Muscle layer of colon (tissue), 2 donors: Measurements from ENCODE around the gene METTL3.

Experiments used
- H3K27ac ChIP-seq: one replicate; pipeline ENCODE4 v1.7.0; 2013; ENCODE audit warnings: low read depth, mild to moderate bottlenecking, low read length, moderate library complexity
- H3K27me3 ChIP-seq, 2 donors: one replicate each; pipeline ENCODE4 v1.7.0; 2013; ENCODE audit warnings: low read length in 2 of 2, mild to moderate bottlenecking in 2 of 2; ENCODE audit not compliant: insufficient read depth in 2 of 2, control insufficient read depth in 1 of 2
- H3K36me3 ChIP-seq: one replicate; pipeline ENCODE4 v1.7.0; 2013; ENCODE audit warnings: mild to moderate bottlenecking, low read length; ENCODE audit not compliant: insufficient read depth
- H3K4me1 ChIP-seq: one replicate; pipeline ENCODE4 v1.7.0; 2013; ENCODE audit warnings: mild to moderate bottlenecking, low read length; ENCODE audit not compliant: insufficient read depth
- H3K4me3 ChIP-seq, 2 donors: one replicate each; pipeline ENCODE4 v1.7.0; 2013; ENCODE audit warnings: low read length in 2 of 2, low read depth in 1 of 2, mild to moderate bottlenecking in 1 of 2, moderate library complexity in 1 of 2
- H3K9ac ChIP-seq: one replicate; pipeline ENCODE4 v1.7.0; 2013; ENCODE audit warnings: low read length
- H3K9me3 ChIP-seq: one replicate; pipeline ENCODE4 v1.7.0; 2013; ENCODE audit warnings: mild to moderate bottlenecking, low read length
- donor health status: abdominal sarcoma.
- donor health status: Adenocarcinoma of cecum.

Gene METTL3

DNA sequence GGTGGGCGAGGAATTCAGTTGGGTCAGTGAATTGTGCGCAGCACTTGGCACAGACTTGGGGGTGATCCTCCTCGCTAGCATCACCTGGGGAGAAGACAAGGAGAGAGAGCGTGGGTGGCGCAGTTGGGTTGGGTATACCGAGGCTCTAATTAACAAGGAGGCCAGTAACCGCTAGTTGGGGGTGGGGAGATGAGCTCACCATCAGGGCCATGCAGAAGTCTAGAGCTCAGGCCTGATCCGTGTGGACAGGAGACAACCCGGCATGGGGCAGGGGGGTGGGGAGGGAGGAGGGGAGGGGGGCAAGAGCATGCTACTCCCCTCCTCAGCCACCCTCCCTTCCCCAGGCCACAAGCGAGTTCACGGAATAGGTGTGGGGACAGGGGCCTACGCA is 14.4 kb upstream of the METTL3 start:
- H3K4me3 ChIP-seq = peak overlapping the region; percentile 68 to 74
- H3K27me3 ChIP-seq = no peaks in the 10 kb centered on the region
- peak overlapping the region; percentile 86 for H3K27ac ChIP-seq
- no peaks in the 10 kb centered on the region for H3K9me3 ChIP-seq
- H3K36me3 ChIP-seq = no peaks in the 10 kb centered on the region
- H3K9ac ChIP-seq = peak overlapping the region; percentile 76
- H3K4me1 ChIP-seq = peaks cover 14% of the 10 kb centered on the region

DNA sequence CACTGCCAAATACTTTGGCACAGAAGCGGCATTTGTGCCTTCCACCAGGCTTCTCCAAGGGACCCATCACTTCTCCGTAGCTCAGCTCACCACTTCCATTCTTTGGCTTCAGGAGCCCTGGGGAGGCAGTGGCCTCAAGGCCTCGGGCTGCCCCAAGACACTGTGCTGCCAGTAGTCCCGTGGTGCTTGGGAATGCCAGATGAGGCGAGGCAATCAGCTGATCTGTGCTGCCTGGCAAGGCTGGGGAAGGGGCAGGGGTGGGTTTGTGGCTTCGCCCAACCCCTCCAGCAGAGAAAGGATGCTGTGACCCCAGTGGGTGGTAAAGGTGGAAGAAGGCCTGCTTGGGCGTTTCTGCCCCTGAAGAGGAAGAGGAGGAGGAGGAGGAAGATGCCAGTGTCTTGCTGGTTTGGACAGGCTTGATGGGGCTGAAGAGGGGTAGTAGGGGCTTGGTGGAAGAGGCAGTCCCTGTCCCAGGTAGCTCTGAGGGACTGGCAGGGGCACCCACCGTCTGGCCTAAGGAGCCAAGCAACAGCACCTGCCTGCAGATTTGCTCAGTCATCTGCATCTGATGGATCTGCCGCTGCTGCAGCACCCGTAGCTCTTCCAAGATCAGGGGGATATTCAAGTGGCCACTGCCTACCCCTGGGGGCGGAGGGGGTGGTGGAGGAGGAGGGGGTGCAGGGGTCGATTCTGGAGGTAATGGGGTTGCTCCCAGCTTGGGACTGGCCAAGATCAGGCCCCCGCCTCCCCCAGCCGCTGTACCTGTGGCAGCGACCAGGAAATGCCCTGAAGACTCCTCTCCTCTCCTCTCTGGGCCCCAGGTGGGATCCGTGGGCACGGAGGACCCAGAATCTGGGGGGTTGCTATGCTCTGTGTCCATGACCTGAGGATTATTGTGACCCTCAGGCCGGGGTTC is 13.7 kb upstream of the METTL3 start:
- no peak overlapping the region for H3K27ac ChIP-seq
- no peaks in the 10 kb centered on the region for H3K27me3 ChIP-seq
- no peaks in the 10 kb centered on the region for H3K9me3 ChIP-seq
- H3K36me3 ChIP-seq = no peaks in the 10 kb centered on the region
- peaks cover 14% of the 10 kb centered on the region for H3K4me1 ChIP-seq
- peak overlapping the region; percentile 76 for H3K9ac ChIP-seq
- H3K4me3 ChIP-seq = peak overlapping the region in 1 of 2 donors; percentile 74

DNA sequence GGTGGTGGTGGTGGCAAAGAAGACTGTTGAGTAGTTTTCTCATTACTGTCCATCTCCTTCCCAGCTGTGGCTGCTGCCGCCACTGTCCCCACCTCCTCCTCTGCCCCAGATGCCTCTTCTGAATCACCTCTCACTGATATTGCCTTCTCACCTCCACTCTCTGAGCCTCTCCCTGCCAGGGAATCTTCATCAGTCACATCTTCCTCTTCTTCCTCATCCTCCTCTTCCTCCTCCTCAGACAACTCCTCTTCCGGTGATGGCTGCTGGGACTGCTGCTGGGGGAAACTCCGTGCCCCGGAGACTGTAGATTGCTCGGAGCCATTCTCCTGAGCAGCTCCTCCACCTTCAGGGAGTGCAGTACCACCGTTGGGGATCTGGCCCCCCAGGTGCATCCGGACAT is 12.1 kb upstream of the METTL3 start:
- no peak overlapping the region for H3K9ac ChIP-seq
- no peak overlapping the region for H3K4me3 ChIP-seq
- no peaks in the 10 kb centered on the region for H3K9me3 ChIP-seq
- no peak overlapping the region for H3K27ac ChIP-seq
- no peaks in the 10 kb centered on the region for H3K27me3 ChIP-seq
- H3K36me3 ChIP-seq = no peaks in the 10 kb centered on the region
- peaks cover 14% of the 10 kb centered on the region for H3K4me1 ChIP-seq

DNA sequence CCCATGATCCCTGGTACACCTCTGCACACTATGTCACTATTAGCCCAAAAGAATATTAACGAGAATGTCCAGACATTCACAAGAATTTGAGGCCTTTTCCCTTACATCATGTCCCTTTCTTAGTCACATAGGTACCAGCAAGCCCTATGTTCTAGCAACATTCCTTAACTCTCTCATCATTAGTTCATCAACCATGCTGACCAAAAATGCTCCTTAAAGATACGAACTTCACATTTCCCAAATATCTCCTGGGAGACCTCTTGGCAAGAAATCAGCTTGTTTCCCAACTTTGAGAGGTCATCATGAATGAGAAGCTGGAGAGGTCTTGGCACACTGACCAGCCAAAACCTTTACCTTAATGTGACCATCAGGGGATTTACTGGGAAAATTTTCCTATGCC is 10.4 kb upstream of the METTL3 start:
- no peak overlapping the region for H3K9ac ChIP-seq
- no peak overlapping the region for H3K4me3 ChIP-seq
- H3K27ac ChIP-seq = no peak overlapping the region
- H3K27me3 ChIP-seq = no peaks in the 10 kb centered on the region
- H3K36me3 ChIP-seq = no peaks in the 10 kb centered on the region
- H3K9me3 ChIP-seq = no peaks in the 10 kb centered on the region
- peaks cover 6% of the 10 kb centered on the region for H3K4me1 ChIP-seq

DNA sequence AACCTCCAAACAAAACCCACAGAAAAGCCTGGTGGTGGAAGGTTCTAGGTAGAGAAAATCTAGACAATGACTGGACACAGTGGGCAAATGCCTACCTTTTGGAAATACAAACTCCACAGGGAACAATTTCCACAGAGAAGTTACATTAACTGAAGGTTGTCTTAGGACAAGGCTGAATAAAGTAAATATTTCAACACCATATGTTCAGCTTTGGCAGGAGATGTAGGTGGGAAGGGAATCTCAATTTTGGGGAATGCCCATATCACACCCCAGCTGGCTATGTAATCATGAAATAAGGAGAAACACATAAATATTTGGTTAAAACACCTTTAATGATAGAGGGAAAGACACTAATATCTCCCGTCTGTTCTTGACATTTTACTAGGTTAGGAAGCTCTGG is 9.6 kb upstream of the METTL3 start:
- H3K4me3 ChIP-seq = no peak overlapping the region
- H3K4me1 ChIP-seq = peaks cover 5% of the 10 kb centered on the region
- H3K27ac ChIP-seq = no peak overlapping the region
- no peaks in the 10 kb centered on the region for H3K9me3 ChIP-seq
- no peaks in the 10 kb centered on the region for H3K27me3 ChIP-seq
- no peaks in the 10 kb centered on the region for H3K36me3 ChIP-seq
- H3K9ac ChIP-seq = no peak overlapping the region

DNA sequence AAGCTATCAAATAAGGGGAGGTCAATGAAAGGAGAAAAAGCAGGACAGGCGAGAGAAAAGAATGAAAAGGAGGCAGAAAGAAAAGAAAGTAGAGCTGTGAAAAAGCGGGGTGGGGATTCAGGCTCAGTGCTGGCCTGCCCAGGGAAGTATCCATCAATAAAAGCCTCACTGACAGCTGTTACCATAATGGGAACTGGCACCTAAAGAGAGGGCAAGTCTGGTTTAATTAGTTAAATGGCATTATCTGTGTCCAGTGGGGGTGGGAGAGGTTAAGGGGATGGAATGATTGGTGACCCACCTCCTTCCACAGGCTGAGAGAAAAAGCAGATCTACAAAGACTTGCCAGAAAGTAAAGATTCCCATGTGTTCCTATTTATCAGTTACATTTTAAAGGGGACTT is 7.6 kb upstream of the METTL3 start:
- Histone ChIP-seq H3K4me1 (no peaks in the 10 kb centered on the region), H3K27ac (no peak overlapping the region), H3K36me3 (no peaks in the 10 kb centered on the region), H3K9me3 (no peaks in the 10 kb centered on the region), H3K9ac (no peak overlapping the region), H3K4me3 (no peak overlapping the region), H3K27me3 (no peaks in the 10 kb centered on the region)

DNA sequence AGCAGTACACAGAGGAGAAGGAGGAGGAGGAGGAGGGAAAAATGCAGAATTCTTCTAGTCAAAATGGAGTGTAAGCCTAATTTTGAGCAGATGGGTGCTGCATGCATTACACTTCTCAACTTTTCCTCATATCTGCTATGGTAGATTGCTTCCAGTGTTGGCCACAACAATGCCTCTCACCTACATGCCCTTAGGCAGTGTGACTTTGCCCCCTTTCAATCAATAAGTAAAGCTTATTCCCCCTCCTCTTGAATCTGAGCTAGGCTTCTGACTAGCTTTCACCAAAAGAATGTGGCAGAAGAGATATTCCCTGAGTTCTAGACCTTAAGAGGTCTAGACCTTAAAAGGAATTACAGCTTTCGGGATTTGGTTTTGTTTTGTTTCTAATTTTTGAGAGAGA is 3.2 kb upstream of the METTL3 start:
- H3K4me1 ChIP-seq = peaks cover 11% of the 10 kb centered on the region
- H3K4me3 ChIP-seq = no peak overlapping the region
- H3K27me3 ChIP-seq = no peaks in the 10 kb centered on the region
- no peaks in the 10 kb centered on the region for H3K9me3 ChIP-seq
- no peak overlapping the region for H3K9ac ChIP-seq
- H3K36me3 ChIP-seq = no peaks in the 10 kb centered on the region
- H3K27ac ChIP-seq = no peak overlapping the region

DNA sequence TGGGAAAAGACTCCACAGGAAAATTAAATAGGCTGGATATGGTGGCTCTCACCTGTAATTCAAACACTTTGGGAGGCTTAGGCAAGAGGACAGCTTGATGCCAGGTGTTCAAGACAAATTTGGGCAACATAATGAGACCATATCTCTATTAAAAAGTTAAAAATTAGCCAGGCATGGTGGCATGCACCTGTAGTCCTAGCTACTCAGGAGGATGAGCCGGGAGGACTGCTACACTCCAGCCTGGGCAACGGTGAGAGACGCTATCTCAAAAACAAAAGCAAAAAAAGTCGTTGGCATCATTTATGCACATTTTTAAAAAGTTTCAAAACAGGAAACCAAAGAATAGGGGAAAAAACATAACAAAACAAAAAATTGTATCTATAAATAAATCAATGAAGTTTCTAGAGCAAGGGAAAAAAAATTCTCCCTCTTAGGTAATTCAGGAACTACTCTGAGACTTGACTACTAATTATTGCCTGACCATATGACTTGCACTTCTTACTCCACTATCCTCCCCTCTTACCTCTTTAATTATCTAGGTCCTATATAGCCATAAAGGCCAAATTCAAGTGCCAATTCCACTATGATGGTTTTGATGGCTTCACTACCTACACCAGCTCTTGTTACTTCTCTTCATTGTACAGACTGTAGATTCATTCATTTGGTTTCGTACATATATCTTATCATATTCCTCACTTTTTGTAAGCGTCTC is 1.6 kb downstream of the METTL3 start:
- Histone ChIP-seq H3K4me1 (peaks cover 14% of the 10 kb centered on the region), H3K9me3 (no peaks in the 10 kb centered on the region), H3K36me3 (no peaks in the 10 kb centered on the region), H3K9ac (peak overlapping the region; percentile 66), H3K27ac (no peak overlapping the region), H3K4me3 (peak overlapping the region in 1 of 2 donors; percentile 95), H3K27me3 (no peaks in the 10 kb centered on the region)

DNA sequence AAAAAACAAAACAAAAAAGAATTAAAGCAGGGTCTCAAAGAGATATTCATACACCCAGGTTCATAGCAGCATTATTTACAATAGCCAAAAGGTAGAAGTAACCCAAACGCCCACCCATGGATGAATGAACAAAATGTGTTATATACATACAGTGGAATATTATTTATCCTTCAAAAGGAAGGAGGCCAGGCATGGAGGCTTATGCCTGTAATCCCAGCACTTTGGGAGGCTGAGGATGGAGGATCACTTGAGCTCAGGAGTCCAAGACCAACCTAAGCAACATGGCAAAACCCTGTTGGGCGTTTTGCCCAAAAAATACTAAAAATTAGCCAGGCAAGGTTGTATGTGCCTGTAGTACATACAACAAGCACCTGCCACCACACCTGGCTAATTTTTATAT is 4.6 kb downstream of the METTL3 start:
- Histone ChIP-seq H3K36me3 (peaks cover 16% of the 10 kb centered on the region), H3K9ac (no peak overlapping the region), H3K4me1 (peaks cover 14% of the 10 kb centered on the region), H3K27ac (no peak overlapping the region), H3K4me3 (no peak overlapping the region), H3K27me3 (no peaks in the 10 kb centered on the region), H3K9me3 (no peaks in the 10 kb centered on the region)

DNA sequence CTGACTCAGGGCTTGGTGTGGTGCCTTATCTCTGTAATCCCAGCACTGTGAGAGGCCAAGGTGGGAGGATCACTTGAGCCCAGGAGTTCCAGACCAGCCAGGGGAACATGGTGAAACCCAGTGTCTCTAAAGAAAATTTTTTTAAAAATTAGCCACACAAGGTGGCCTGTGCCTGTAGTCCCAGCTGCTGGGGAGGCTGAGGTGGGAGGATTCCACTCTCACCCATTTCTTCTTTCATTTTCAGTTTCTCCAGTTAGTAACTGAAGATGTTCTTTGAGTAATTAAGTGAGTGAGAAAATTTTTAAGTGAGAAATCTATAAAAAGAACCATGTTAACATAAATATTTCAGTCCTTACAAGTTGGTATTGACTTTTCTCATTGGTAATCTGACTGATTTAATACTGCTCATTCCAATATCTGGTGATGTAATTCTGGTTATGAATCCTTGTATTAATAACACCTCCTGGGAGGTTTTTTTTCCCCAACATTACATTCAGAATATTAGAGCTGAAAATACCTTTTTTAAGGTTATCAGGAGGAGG is 6.1 kb downstream of the METTL3 start:
- Histone ChIP-seq H3K27ac (no peak overlapping the region), H3K9ac (no peak overlapping the region), H3K27me3 (no peaks in the 10 kb centered on the region), H3K9me3 (no peaks in the 10 kb centered on the region), H3K4me1 (peaks cover 9% of the 10 kb centered on the region), H3K36me3 (peaks cover 27% of the 10 kb centered on the region), H3K4me3 (no peak overlapping the region)

DNA sequence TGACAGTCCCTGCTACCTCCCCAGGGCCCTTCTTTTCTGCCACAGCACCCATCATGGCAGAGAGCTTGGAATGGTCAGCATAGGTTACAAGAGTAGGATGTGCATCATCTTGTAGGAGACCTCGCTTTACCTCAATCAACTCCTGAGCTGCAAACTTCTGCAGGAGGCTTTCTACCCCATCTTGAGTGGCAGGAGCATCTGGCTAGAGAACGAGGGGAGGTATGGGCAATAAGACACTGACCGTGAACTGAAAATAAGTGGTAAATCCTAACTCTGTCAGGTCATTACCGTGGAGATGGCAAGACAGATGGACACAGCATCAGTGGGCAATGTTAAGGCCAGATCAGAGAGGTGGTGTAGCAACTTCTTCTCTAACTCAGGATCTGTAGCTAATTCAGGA is 7.8 kb downstream of the METTL3 start:
- Histone ChIP-seq H3K9me3 (no peaks in the 10 kb centered on the region), H3K4me3 (no peak overlapping the region), H3K36me3 (peaks cover 44% of the 10 kb centered on the region), H3K4me1 (no peaks in the 10 kb centered on the region), H3K27ac (no peak overlapping the region), H3K27me3 (no peaks in the 10 kb centered on the region), H3K9ac (no peak overlapping the region)
